ENCODE measurements around the gene MATN4.

The MATN4 gene

DNA sequence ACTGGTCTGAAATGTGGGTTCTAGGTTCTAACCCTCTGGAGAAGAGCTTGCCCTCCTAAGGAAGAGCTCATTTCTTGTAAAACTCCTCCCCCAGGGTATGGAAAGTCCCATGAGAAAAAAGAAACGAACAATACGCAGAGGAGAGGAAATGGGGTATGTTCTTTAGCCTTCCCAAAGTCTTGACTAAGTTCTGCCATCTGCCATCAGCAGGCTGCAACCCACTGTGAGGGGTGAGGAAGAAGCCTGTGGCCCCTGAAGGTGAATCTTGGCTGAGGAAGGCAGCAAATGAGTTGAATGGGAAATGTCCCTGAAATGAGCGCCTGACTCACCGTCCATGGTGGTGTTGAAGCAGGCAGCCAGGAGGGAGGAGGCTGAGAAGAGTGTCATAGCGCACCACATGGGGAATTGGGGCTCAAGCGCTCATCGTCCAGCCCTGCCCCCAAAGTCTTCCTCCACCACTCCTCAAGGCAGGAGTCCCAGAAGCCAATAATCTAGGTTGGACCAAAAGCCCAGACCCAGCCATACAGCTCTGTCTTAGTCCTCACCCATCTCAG is 10.4 kb upstream of the MATN4 start:
- ChIA-PET CTCF (interaction anchor here (0.8 to 18.8 kb wide), 45 partner anchors 10 to 458 kb away, joined by 3 to 460 read pairs (median 5); partner anchors contain the start of genes PIGT, SDC4, SYS1 and TOMM34), POLR2A (interaction anchor here (0.7 kb wide), 1 partner anchor 9 kb away, joined by 3 read pairs; no protein-coding TSS in a partner anchor)
- TF ChIP-seq, protein P1, sequence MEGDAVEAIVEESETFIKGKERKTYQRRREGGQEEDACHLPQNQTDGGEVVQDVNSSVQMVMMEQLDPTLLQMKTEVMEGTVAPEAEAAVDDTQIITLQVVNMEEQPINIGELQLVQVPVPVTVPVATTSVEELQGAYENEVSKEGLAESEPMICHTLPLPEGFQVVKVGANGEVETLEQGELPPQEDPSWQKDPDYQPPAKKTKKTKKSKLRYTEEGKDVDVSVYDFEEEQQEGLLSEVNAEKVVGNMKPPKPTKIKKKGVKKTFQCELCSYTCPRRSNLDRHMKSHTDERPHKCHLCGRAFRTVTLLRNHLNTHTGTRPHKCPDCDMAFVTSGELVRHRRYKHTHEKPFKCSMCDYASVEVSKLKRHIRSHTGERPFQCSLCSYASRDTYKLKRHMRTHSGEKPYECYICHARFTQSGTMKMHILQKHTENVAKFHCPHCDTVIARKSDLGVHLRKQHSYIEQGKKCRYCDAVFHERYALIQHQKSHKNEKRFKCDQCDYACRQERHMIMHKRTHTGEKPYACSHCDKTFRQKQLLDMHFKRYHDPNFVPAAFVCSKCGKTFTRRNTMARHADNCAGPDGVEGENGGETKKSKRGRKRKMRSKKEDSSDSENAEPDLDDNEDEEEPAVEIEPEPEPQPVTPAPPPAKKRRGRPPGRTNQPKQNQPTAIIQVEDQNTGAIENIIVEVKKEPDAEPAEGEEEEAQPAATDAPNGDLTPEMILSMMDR (IDR thresholded peaks at IDR 0.05; ENCODE audit: insufficient read depth, low read length, missing control alignments): no peak
- no peak overlapping the region for H3K4me3 ChIP-seq (ENCODE audit: low read depth, low read length)
- no peak for DNase-seq (ENCODE audit: low read depth, low spot score)

DNA sequence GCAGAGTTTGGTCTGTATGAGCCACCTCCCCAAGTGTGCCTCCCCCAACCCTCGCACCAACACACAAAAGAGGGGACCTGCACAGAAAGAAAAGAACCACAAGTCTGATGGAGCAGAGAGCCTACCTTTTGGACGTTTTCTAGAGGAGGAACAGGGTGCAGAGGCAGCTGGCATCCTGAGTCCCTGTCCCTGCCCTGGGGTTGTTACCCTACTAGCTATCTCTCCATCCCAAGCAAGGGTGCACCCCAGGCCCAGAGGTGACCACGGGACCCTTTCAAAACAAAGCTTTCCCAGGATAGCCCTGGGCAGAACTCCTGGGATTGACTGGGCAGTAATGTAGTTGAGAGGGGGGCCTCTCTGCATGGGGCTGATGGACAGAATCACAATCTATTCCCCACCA is 9.7 kb upstream of the MATN4 start:
- POLR2A ChIA-PET: no interaction called here
- no peak for DNase-seq (ENCODE audit: low read depth, low spot score)
- CTCF ChIA-PET: interaction anchor here (0.8 to 18.8 kb wide), 26 partner anchors 9 to 459 kb away, joined by 3 to 460 read pairs (median 6); partner anchors contain the start of genes PIGT, SYS1 and TOMM34
- TF ChIP-seq, protein P1 (IDR thresholded peaks at IDR 0.05; ENCODE audit: insufficient read depth, low read length, missing control alignments): no peak
- no peak overlapping the region for H3K4me3 ChIP-seq (ENCODE audit: low read depth, low read length)

DNA sequence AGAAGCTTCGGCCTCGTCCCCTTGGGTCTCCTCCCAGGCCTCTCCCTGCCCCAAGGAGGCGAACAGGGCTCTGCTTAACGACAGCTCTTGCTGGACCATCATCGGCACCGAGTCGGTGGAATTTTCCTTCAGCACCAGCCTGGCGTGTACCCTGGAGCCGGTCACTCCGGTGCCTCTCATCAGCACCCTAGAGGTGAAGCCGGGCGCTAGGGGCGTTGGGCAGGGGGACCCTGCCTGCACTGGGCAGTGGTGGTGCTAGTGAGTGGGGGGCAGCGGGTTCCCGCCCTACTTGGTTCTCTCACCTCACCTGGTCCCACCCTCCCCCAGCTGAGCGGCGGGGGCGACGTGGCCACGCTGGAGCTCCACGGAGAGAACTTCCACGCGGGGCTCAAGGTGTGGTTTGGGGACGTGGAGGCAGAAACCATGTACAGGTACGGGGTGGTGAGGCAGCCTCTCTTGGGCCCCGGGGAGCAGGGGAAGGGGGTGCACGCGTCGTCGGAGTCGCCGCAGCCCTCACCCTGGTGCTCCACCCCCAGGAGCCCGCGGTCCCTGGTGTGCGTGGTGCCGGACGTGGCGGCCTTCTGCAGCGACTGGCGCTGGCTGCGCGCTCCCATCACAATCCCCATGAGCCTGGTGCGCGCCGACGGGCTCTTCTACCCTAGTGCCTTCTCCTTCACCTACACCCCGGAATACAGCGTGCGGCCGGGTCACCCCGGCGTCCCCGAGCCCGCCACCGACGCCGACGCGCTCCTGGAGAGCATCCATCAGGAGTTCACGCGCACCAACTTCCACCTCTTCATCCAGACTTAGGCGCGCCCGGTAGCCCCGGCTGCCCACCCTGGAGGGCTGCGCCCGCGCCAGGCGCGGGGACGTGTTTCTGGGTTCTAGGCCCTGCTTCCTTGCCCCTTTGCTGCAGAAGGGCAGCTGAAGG is 8.3 kb upstream of the MATN4 start:
- ChIA-PET CTCF (interaction anchor here (0.8 to 18.8 kb wide), 15 partner anchors 10 to 456 kb away, joined by 3 to 460 read pairs (median 4); partner anchors contain the start of gene SYS1), POLR2A (no interaction called here)
- TF ChIP-seq, protein P1 (IDR thresholded peaks at IDR 0.05; ENCODE audit: insufficient read depth, low read length, missing control alignments): no peak
- no peak for DNase-seq (ENCODE audit: low read depth, low spot score)
- no peak overlapping the region for H3K4me3 ChIP-seq (ENCODE audit: low read depth, low read length)

DNA sequence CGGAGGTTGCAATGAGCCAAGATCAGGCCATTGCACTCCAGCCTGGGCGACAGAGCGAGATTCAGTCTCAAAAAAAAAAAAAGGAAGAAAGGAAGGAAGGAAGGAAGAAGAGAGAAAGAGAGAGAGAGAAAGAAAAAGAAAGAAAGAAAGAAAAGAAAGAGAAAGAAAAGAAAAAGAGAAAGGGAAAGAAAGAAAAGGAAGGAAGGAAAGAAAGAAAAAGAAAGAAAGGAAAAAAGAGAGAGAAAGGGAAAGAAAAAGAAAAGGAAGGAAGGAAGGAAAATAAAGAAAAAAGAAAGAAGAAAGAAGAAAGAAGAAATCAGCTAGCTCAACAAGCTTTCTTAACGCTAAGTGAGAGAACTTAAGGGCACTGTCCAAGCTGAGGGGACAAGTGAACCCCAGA is 7.6 kb upstream of the MATN4 start:
- POLR2A ChIA-PET: no interaction called here

DNA sequence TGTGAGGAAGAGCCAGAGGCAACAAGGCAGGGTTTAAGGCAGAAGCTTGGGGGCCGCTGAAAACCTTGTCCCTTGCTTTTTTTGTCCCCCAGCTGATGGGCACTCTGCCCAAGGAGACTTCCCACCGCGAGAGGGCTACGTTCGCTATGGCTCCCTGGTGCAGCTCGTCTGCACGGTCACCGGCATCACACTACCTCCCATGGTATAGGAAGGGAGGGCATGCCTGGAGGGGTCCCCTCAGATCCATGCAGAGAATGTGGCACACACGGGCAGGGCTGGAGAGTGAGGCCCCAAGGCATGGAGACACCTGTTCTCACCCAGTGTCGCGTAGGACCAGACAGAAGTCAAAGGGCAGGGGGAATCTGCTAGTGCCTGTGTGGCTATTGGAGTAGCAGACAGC is 5.8 kb upstream of the MATN4 start:
- TF ChIP-seq, protein P1 (IDR thresholded peaks at IDR 0.05; ENCODE audit: insufficient read depth, low read length, missing control alignments): no peak
- DNase-seq (ENCODE audit: low read depth, low spot score): no peak
- ChIA-PET CTCF (interaction anchor here (0.8 to 18.8 kb wide), 11 partner anchors 9 to 457 kb away, joined by 3 to 460 read pairs (median 8); no protein-coding TSS in a partner anchor), POLR2A (interaction anchor here (0.6 kb wide), 1 partner anchor 460 kb away, joined by 3 read pairs; no protein-coding TSS in a partner anchor)
- no peak overlapping the region for H3K4me3 ChIP-seq (ENCODE audit: low read depth, low read length)

More for the DNA sequence above, 7.6 kb upstream of the MATN4 start:
- CTCF ChIA-PET: interaction anchor here (0.6 to 18.8 kb wide), 11 partner anchors 11 to 456 kb away, joined by 3 to 460 read pairs (median 4); partner anchors contain the start of gene SYS1
- TF ChIP-seq, protein P1 (IDR thresholded peaks at IDR 0.05; ENCODE audit: insufficient read depth, low read length, missing control alignments): no peak
- no peak for DNase-seq (ENCODE audit: low read depth, low spot score)
- H3K4me3 ChIP-seq (ENCODE audit: low read depth, low read length): no peak overlapping the region

Data from AG04449 (cell line).